GM19099 (cell line): ENCODE results near the gene LRP1.

ENCODE experiments used
- POLR2A ChIP-seq: IDR thresholded peaks from 3 replicates; pipeline ENCODE4 v1.6.1; 2011; ENCODE audit warnings: low read depth; ENCODE audit not compliant: insufficient read length; ENCODE audit errors: extremely low read depth

The LRP1 gene

GRCh38 chr12:57180321-57180989 lies 52.2 kb downstream of the LRP1 start:
- no peak for TF ChIP-seq POLR2A

DNA sequence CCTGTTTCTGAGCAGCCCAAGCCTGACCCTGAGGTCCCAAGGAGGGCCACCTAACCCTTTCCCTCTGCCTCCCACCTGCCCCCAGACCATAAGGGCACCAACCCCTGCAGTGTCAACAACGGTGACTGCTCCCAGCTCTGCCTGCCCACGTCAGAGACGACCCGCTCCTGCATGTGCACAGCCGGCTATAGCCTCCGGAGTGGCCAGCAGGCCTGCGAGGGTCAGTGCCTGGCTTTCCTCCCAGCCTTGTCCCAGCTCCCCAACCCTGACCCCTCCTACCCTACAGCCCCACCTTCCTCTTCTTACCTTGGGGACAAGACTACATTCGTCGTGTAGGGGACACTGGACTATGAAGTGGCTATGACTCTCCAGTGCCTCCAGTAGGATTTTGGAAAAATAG lies 52.8 kb downstream of the LRP1 start:
- no peak for TF ChIP-seq POLR2A

DNA sequence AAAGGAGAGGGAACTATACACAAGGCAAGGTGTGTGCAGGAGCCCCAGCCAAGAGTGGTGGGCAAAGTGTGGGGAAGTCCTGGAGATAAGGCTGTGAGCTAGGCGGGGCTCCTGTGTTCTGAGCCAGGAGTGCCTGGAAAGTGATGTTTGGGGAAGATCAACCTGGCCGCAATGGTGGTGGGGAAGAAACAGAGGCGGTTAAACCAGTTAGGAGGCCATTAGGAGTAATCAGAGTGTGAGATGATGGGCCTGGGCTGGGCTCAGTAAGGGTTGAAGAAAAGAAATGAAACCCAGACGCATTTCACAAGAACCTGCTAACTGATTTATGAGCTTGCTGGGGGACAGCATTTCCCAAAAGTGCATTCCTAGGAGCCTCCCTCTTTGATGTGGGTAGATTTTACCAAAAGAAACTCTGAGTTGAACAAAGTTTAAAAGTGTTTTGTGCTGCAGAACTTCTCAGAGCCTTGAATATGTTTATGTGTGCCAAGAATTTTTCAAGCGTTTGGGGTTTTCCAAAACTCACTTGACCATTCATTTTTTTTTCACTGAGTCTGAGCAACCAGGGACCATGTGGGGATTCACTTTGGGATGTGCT lies 53.4 kb downstream of the LRP1 start:
- no peak for TF ChIP-seq POLR2A

- no peak for TF ChIP-seq POLR2A
Measured at GRCh38 chr12:57182918-57183575, 54.8 kb downstream of the LRP1 start.

- TF ChIP-seq POLR2A = no peak
Measured at GRCh38 chr12:57183939-57184725, 55.8 kb downstream of the LRP1 start.

GRCh38 chr12:57185403-57185802 lies 57.1 kb downstream of the LRP1 start:
- no peak for TF ChIP-seq POLR2A

GRCh38 chr12:57185906-57186508 lies 57.7 kb downstream of the LRP1 start:
- no peak for TF ChIP-seq POLR2A

DNA sequence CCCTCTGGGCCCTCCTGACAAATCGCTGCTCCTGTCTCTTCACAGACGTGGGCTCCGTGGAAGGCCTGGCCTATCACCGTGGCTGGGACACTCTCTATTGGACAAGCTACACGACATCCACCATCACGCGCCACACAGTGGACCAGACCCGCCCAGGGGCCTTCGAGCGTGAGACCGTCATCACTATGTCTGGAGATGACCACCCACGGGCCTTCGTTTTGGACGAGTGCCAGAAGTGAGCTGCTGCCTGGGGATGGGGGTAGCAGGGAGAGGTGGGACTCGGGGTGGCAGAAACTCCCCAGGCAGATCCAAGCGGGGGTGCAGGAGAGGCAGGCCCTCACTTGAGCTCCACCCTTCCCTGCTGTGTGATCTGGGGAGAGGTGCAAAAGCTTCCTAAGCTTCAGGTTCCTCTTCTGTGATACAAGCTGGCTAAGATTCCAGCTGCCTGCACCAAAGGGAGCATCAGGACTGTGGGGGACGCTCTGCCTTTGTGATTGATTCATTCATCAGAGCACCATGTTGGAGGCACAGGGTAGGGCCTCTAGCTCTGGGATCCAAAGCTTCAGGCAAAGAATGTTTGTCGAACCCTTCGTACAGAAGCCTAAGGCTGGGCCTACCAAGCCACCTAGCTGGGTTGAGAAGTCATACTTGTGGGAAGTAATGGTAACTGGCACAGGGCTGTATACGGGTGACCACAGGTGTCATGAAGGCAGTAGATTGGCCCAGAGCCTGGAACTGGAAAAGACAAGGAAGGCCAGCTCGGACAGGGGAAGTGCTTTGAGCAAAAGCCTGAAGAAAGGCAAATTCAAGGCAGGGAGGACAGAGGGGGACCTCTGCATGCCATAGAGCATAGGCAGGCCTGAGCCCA lies 59.2 kb downstream of the LRP1 start:
- no peak for TF ChIP-seq POLR2A

DNA sequence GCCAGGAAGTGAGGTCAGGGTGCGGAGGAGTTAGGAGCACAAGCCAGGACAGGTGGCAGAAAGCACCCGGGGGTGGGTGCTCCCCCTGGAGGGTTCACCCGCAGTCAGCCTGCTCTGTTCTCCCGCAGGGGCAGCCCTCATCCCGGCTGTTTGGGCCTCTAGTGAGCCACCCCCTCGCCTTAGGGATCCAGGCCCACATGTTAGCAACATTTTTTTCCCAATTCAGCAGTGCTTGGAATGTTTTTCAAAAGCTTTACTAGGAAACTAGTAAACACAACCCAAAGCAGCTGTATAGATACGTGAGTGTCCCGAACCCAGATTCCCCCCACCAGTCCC lies 59.8 kb downstream of the LRP1 start:
- TF ChIP-seq POLR2A = no peak

DNA sequence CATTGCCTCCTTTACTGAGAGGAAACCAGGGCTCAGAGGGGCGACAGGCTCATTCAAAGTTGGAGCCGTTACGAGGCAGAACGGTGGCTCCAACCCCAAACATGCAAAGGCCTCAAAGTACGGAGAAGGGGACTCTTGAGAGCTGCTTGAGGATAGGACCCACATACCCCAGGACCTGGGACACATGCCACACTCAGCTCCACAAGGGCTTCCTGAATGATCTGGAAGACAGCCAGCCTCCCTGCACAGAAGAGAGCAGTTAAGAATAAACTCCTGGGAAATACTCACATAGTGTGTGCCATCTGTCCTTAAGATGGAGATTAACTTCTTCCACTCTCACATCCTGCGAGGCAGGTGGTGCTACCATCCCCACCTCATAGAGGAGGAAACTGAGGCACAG lies 61.8 kb downstream of the LRP1 start:
- no peak for TF ChIP-seq POLR2A

GRCh38 chr12:57190821-57191220 lies 62.5 kb downstream of the LRP1 start:
- TF ChIP-seq POLR2A = no peak

GRCh38 chr12:57191410-57191809 lies 63.1 kb downstream of the LRP1 start:
- TF ChIP-seq POLR2A = no peak

GRCh38 chr12:57192920-57193319 lies 64.6 kb downstream of the LRP1 start:
- TF ChIP-seq POLR2A = no peak

- TF ChIP-seq POLR2A = no peak
Measured at GRCh38 chr12:57193706-57194245, 65.5 kb downstream of the LRP1 start.
